Neural progenitor cell (in vitro differentiated cells): ENCODE data around the gene TMEM169.

Experiments
- EZH2 ChIP-seq: fragments of 200-600 bp; sonication (generic); IDR thresholded peaks from 2 replicates; pipeline ENCODE4 v1.6.1; 2017; ENCODE audit warnings: antibody characterized with exemption, mild to moderate bottlenecking, moderate library complexity
- TF ChIP-seq, protein P1 (sequence below): fragments of 200-600 bp; sonication (generic); IDR thresholded peaks from 2 replicates; pipeline ENCODE4 v1.5.1; 2017; ENCODE audit warnings: antibody characterized with exemption, mild to moderate bottlenecking

DNA sequence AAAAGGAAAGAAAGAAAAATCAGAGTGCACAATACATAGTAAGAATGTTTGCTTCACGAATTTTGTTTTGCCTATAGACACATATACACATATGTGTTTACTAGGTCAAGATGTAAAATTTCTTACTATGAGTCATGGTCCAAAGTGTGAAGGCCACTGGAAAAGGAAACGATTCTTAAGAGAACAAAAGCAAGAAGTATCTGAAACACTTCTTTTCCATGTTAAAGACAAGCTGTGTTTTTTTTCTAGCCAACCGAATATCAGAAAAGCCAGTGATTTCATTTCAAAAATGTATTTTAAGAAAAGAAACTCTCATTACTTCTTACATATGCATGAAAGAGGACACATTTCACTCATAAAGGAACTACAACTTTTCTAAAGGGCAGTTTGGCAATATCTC, 25.0 kb upstream of the TMEM169 start:
- TF ChIP-seq, protein P1, sequence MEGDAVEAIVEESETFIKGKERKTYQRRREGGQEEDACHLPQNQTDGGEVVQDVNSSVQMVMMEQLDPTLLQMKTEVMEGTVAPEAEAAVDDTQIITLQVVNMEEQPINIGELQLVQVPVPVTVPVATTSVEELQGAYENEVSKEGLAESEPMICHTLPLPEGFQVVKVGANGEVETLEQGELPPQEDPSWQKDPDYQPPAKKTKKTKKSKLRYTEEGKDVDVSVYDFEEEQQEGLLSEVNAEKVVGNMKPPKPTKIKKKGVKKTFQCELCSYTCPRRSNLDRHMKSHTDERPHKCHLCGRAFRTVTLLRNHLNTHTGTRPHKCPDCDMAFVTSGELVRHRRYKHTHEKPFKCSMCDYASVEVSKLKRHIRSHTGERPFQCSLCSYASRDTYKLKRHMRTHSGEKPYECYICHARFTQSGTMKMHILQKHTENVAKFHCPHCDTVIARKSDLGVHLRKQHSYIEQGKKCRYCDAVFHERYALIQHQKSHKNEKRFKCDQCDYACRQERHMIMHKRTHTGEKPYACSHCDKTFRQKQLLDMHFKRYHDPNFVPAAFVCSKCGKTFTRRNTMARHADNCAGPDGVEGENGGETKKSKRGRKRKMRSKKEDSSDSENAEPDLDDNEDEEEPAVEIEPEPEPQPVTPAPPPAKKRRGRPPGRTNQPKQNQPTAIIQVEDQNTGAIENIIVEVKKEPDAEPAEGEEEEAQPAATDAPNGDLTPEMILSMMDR = no peak
- no peak for TF ChIP-seq EZH2
